T-helper 2 cell (primary cell): ENCODE measurements around the gene DTD2.

Source experiments
- DNase-seq, 5 experiments: peaks; one replicate each; pipeline versions ENCODE4 v3.0.0 to v3.0.0-alpha.2; 2012 to 2022

The DTD2 gene

GRCh38 chr14:31405106-31405505, 52.2 kb downstream of the DTD2 start:
- DNase-seq: no peak

GRCh38 chr14:31403707-31404106, 53.6 kb downstream of the DTD2 start:
- DNase-seq: no peak

- DNase-seq: no peak
Measured at GRCh38 chr14:31402764-31403439, 54.4 kb downstream of the DTD2 start.

GRCh38 chr14:31401369-31401932, 55.9 kb downstream of the DTD2 start:
- DNase-seq: no peak

GRCh38 chr14:31400031-31400638, 57.2 kb downstream of the DTD2 start:
- DNase-seq: peak in 1 of 5 experiments; percentile 32
